Psoas muscle (tissue), 8 donors: ENCODE results near the gene DPP3. TPM values are rescaled to one million over a fixed set of nuclear protein-coding genes. Genes with fewer than 3 reads are reported as not detected.

ENCODE experiments used
- ATAC-seq, 4 donors: fragments of 200-7000 bp; cut with Tn5 transposase; one replicate each; pipeline ENCODE4 v1.9.1; 2020; ENCODE audit warnings: moderate library complexity in 3 of 4, mild to moderate bottlenecking in 2 of 4
- DNase-seq, 2 donors: peaks; one replicate each; pipeline ENCODE4 v3.0.0-alpha.2; 2020
- H3K27ac ChIP-seq: fragments of 200-600 bp; one replicate; pipeline ENCODE4 v1.8.0; 2022
- H3K27me3 ChIP-seq, 3 donors: fragments of 200-600 bp in 1 of 3; one replicate each; pipeline versions ENCODE4 v1.6.1 to v1.8.0; 2013 to 2022; ENCODE audit warnings: low read length in 2 of 3, mild to moderate bottlenecking in 2 of 3, moderate library complexity in 1 of 3; ENCODE audit not compliant: insufficient read depth in 3 of 3
- H3K36me3 ChIP-seq, 2 donors: fragments of 200-600 bp in 1 of 2; one replicate each; pipeline versions ENCODE4 v1.6.1 to v1.8.0; 2013 to 2022; ENCODE audit warnings: low read depth in 1 of 2, mild to moderate bottlenecking in 1 of 2, moderate library complexity in 1 of 2; ENCODE audit not compliant: insufficient read depth in 1 of 2
- H3K4me1 ChIP-seq: fragments of 200-600 bp; one replicate; pipeline ENCODE4 v1.8.0; 2022
- H3K4me3 ChIP-seq: fragments of 200-600 bp; one replicate; pipeline ENCODE4 v1.8.0; 2022; ENCODE audit warnings: mild to moderate bottlenecking
- H3K9me3 ChIP-seq: fragments of 200-600 bp; one replicate; pipeline ENCODE4 v1.8.0; 2022
- CTCF ChIP-seq: fragments of 200-600 bp; IDR thresholded peaks from one replicate; pipeline ENCODE4 v1.8.0; 2022; ENCODE audit warnings: antibody characterized with exemption
- WGBS, 3 donors: extraction: QIAGEN DNeasy Blood & Tissue Kit; methylation state at CpG; one replicate each; pipeline versions ENCODE4 v1.1.6 to v1.1.7; 2013; 5-methylcytosine and 5-hydroxymethylcytosine counted together
- intact Hi-C, 2 donors: fragments of 100-400 bp; cut with DNase I; formaldehyde crosslinking; loops; one replicate each; pipeline versions ENCODE4 v1.11.0 to v1.14.2; 2022
- polyA plus RNA-seq, 3 donors: library from polyadenylated mRNA; stranded (reverse); fragments of 200-250 nt; gene quantifications; one replicate each; pipeline ENCODE4 v1.2.3, GENCODE V29; 2013
- total RNA-seq, 4 donors: library from RNA; stranded (reverse); fragmentation: NEBNext Ultra II Directional in 2 of 4; extraction: Animal tissue kit (Norgen Biotek cat#: 25700) in 2 of 4; gene quantifications; one replicate each; pipeline versions ENCODE4 v1.2.1 to v1.2.4, GENCODE V29; 2021 to 2023
- donor health status: healthy with polysubstance abuse.
- donor health status: DM: no; HTN: no; CAD: no; lungs with moderate emphysema.
- donor health status: Bipolar disorder and iron deficiency.
- donor health status: healthy.
- donor health status: DM: yes; HTN: yes; CAD: no.
- donor health status: DM: no; HTN: no; CAD: no.
- donor health status: DM: no; HTN: no; CAD: no.
- donor health status: DM: yes; HTN: yes; CAD: no.

Gene DPP3
- total and polyA plus RNA-seq, 7 donors, result 24.0 to 58.7 (median 33.3) TPM

GRCh38 chr11:66494935-66495334 is 14.7 kb downstream of the DPP3 start:
- Histone ChIP-seq H3K27me3 (no peaks in the 10 kb centered on the region), H3K4me1 (no peaks in the 10 kb centered on the region), H3K4me3 (no peak overlapping the region), H3K9me3 (no peaks in the 10 kb centered on the region), H3K36me3 (peaks cover 5 to 97% of the 10 kb centered on the region in 2 donors), H3K27ac (no peak overlapping the region)
- DNase-seq, result no peak
- TF ChIP-seq CTCF, result no peak
- peak in 2 of 4 donors; percentile 6 to 29 for ATAC-seq
- intact Hi-C loops, result no loop called here
- WGBS, 3 donors, result 80 to 85% (median 85%) methylated on average over 14 of the region's 14 CpGs

- peaks cover 5 to 97% of the 10 kb centered on the region in 2 donors for H3K36me3 ChIP-seq
- DNase-seq (peak in 1 of 2 donors; percentile 40), ATAC-seq (peak in 2 of 4 donors; percentile 14 to 16)
Measured at GRCh38 chr11:66495401-66495854, 15.2 kb downstream of the DPP3 start.

GRCh38 chr11:66497206-66497605 is 17.0 kb downstream of the DPP3 start:
- intact Hi-C loops, result no loop called here
- no peak for TF ChIP-seq CTCF
- Histone ChIP-seq H3K4me3 (no peak overlapping the region), H3K27me3 (no peaks in the 10 kb centered on the region), H3K9me3 (no peaks in the 10 kb centered on the region), H3K4me1 (no peaks in the 10 kb centered on the region), H3K36me3 (peaks cover 5 to 86% of the 10 kb centered on the region in 2 donors), H3K27ac (no peak overlapping the region)
- DNase-seq, result no peak
- 95 to 97% (median 97%) methylated on average over 16 of the region's 16 CpGs for WGBS, 3 donors
- ATAC-seq, result no peak

More at GRCh38 chr11:66495401-66495854, 15.2 kb downstream of the DPP3 start:
- Histone ChIP-seq H3K4me1 (no peaks in the 10 kb centered on the region), H3K4me3 (no peak overlapping the region), H3K27ac (no peak overlapping the region), H3K9me3 (no peaks in the 10 kb centered on the region), H3K27me3 (no peaks in the 10 kb centered on the region)
- intact Hi-C loops, result no loop called here
- no peak for TF ChIP-seq CTCF
- 93 to 97% (median 95%) methylated on average over 17 of the region's 17 CpGs for WGBS, 3 donors

- no peak for TF ChIP-seq CTCF
- Histone ChIP-seq H3K4me3 (no peak overlapping the region), H3K27me3 (no peaks in the 10 kb centered on the region), H3K36me3 (peaks cover 0 to 74% of the 10 kb centered on the region in 2 donors), H3K4me1 (no peaks in the 10 kb centered on the region), H3K9me3 (no peaks in the 10 kb centered on the region), H3K27ac (no peak overlapping the region)
- DNase-seq, result no peak
- intact Hi-C loops, result no loop called here
- no peak for ATAC-seq
- 94 to 97% (median 94%) methylated on average over 5 of the region's 5 CpGs for WGBS, 3 donors
Measured at GRCh38 chr11:66498506-66498905, 18.3 kb downstream of the DPP3 start.

- Histone ChIP-seq H3K27me3 (no peaks in the 10 kb centered on the region), H3K9me3 (no peaks in the 10 kb centered on the region), H3K36me3 (peaks cover 0 to 33% of the 10 kb centered on the region in 2 donors), H3K27ac (no peak overlapping the region), H3K4me1 (peaks cover 4% of the 10 kb centered on the region), H3K4me3 (no peak overlapping the region)
- DNase-seq, result no peak
- 0 to 89% (median 79%) methylated on average over 1 of the region's 1 CpG for WGBS, 3 donors
- TF ChIP-seq CTCF, result no peak
- no peak for ATAC-seq
- intact Hi-C loops, result no loop called here
Measured at GRCh38 chr11:66505276-66505816, 25.1 kb downstream of the DPP3 start.
